ENCODE results near the gene FRAS1. TPM values are rescaled to one million over a fixed set of nuclear protein-coding genes. Genes with fewer than 3 reads are reported as not detected.

FRAS1 gene
- total and polyA plus RNA-seq, 2 of the 8 experiments (the other 6 are each of a cell fraction or from before 2014, with no cell fraction given), result 38.5 to 109 TPM

- Histone ChIP-seq H2BK12ac (ENCODE audit: low read depth, low read length) (no peak overlapping the region), H2BK15ac (ENCODE audit: low read length) (no peak overlapping the region), H3K23me2 (ENCODE audit: low read depth, low read length) (no peaks in the 10 kb centered on the region), H4K91ac (replicated peaks; ENCODE audit: insufficient read length, low read length) (no peak overlapping the region), H4K5ac (ENCODE audit: insufficient read length, low read depth, low read length) (no peak overlapping the region), H2AFZ (ENCODE audit: low read length) (no peak overlapping the region), H3K9me3 (ENCODE audit: insufficient read depth in 2 of 2, low read depth in 1 of 2, low read length in 1 of 2) (no peaks in the 10 kb centered on the region), H2AK5ac (ENCODE audit: low read depth, low read length) (no peak overlapping the region), H3K4me3 (ENCODE audit: extremely low read depth in 1 of 4, insufficient read depth in 2 of 4, low read depth in 3 of 4, low read length in 4 of 4) (no peak overlapping the region), H3K4me1 (replicated peaks in 1 of 4; ENCODE audit: control insufficient read depth in 3 of 4, insufficient read depth in 4 of 4, low read length in 3 of 4) (peaks cover 0 to 5% (median 1%) of the 10 kb centered on the region in 4 experiments; a peak in 4 of 7 replicates), H3K14ac (ENCODE audit: insufficient read length) (no peak overlapping the region), H3K79me2 (ENCODE audit: control insufficient read depth in 1 of 2, insufficient read depth in 2 of 2, low read length in 2 of 2) (peaks cover 5 to 67% of the 10 kb centered on the region in 2 experiments; a peak in 3 of 4 replicates), H3K36me3 (ENCODE audit: control insufficient read depth in 2 of 4, insufficient read depth in 4 of 4, low read length in 3 of 4) (peaks cover 0 to under 1% (median 0%) of the 10 kb centered on the region in 4 experiments; a peak in 1 of 8 replicates), H3K56ac (replicated peaks; ENCODE audit: insufficient read length, low read depth, low read length) (no peak overlapping the region), H3K27me3 (replicated peaks in 1 of 4; ENCODE audit: control insufficient read depth in 3 of 4, extremely low read depth in 1 of 4, insufficient read depth in 3 of 4, low read length in 3 of 4) (no peaks in the 10 kb centered on the region), H3K9ac (replicated peaks in 1 of 4; ENCODE audit: extremely low read depth in 1 of 4, low read depth in 3 of 4, low read length in 3 of 4) (no peak overlapping the region), H2BK120ac (replicated peaks; ENCODE audit: low read depth, low read length) (no peak overlapping the region), H3K27ac (ENCODE audit: low read depth, low read length) (no peak overlapping the region), H3K4me2 (ENCODE audit: insufficient read depth in 1 of 2, low read depth in 2 of 2, low read length in 2 of 2) (no peak overlapping the region), H2BK5ac (ENCODE audit: low read depth, low read length) (no peak overlapping the region), H3K79me1 (ENCODE audit: low read depth, low read length) (peaks cover 5% of the 10 kb centered on the region), H3K18ac (ENCODE audit: extremely low read depth, low read length) (no peak overlapping the region), H4K20me1 (replicated peaks in 1 of 2; ENCODE audit: control insufficient read depth in 1 of 2, insufficient read depth in 2 of 2, low read length in 2 of 2) (peaks cover 0 to 2% of the 10 kb centered on the region in 2 experiments), H3K4ac (replicated peaks; ENCODE audit: insufficient read length, low read depth, low read length) (no peak overlapping the region), H2BK20ac (ENCODE audit: low read length) (no peak overlapping the region), H3K23ac (ENCODE audit: insufficient read length) (no peak overlapping the region), H4K8ac (ENCODE audit: extremely low read depth, insufficient read depth, low read length) (no peak overlapping the region)
- ChIA-PET POLR2A (ENCODE audit: partially characterized antibody) (interaction anchor here (0.8 to 1.6 kb wide), 3 partner anchors 9 to 179 kb away, joined by 3 to 5 read pairs (median 4); partner anchors contain the start of gene FRAS1), CTCF (ENCODE audit: partially characterized antibody) (interaction anchor here (1.0 to 1.2 kb wide), 2 partner anchors 12 to 16 kb away, joined by 3 read pairs; no protein-coding TSS in a partner anchor)
- DNase-seq (ENCODE audit: low read depth in 1 of 2, low spot score in 2 of 2) (no peak), FAIRE-seq (no peak)
- no peak for TF ChIP-seq ATF3 (IDR thresholded peaks at IDR 0.05; ENCODE audit: insufficient read depth, low read depth, low read length)
- TF ChIP-seq RAD21 (IDR thresholded peaks at IDR 0.05 in 1 of 2, conservative IDR thresholded peaks at IDR 0.05 in 1 of 2; ENCODE audit: low read depth in 2 of 2, low read length in 2 of 2), result no peak
- TF ChIP-seq ASH2L (IDR thresholded peaks at IDR 0.05; ENCODE audit: low read length), result no peak
- TF ChIP-seq HDAC6 (IDR thresholded peaks at IDR 0.05; ENCODE audit: low read depth, low read length), result no peak
- TF ChIP-seq POLR2AphosphoS5 (IDR thresholded peaks at IDR 0.05; ENCODE audit: low read depth, low read length), result no peak
- no peak for TF ChIP-seq RFX5 (IDR thresholded peaks at IDR 0.05; ENCODE audit: borderline replicate concordance, low read depth, low read length)
- TF ChIP-seq KDM4A (IDR thresholded peaks at IDR 0.05; ENCODE audit: low read depth, low read length, severe bottlenecking), result no peak
- TF ChIP-seq PHF8 (conservative IDR thresholded peaks at IDR 0.05; ENCODE audit: low read depth, low read length), result no peak
- TF ChIP-seq JUN (IDR thresholded peaks at IDR 0.05; ENCODE audit: low read depth, low read length), result no peak
- TF ChIP-seq EGR1 (IDR thresholded peaks at IDR 0.05; ENCODE audit: borderline replicate concordance, low read depth, low read length), result no peak
- TF ChIP-seq NRF1 (IDR thresholded peaks at IDR 0.05; ENCODE audit: low read depth, low read length), result no peak
- TF ChIP-seq KDM5A (IDR thresholded peaks at IDR 0.05; ENCODE audit: low read length), result no peak
- TF ChIP-seq, protein P1, sequence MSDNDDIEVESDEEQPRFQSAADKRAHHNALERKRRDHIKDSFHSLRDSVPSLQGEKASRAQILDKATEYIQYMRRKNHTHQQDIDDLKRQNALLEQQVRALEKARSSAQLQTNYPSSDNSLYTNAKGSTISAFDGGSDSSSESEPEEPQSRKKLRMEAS (IDR thresholded peaks at IDR 0.05), result no peak
- no peak for TF ChIP-seq YY1 (IDR thresholded peaks at IDR 0.05; ENCODE audit: low read depth, low read length)
- TF ChIP-seq TBP (IDR thresholded peaks at IDR 0.05; ENCODE audit: low read depth, low read length), result no peak
Observed at GRCh38 chr4:78235800-78236199, 178.7 kb downstream of the FRAS1 start.

Data from H1 (cell line).